Neural progenitor cell (in vitro differentiated cells): Measurements from ENCODE around the gene MBTPS1. TPM values are rescaled to one million over a fixed set of nuclear protein-coding genes. Genes with fewer than 3 reads are reported as not detected.

Experiments used
- DNase-seq: peaks from one replicate; pipeline ENCODE4 v3.0.0-alpha.2; 2016; ENCODE audit warnings: low spot score
- H2AFZ ChIP-seq: fragments of 200-600 bp; sonication (generic); replicated peaks from 2 replicates; pipeline ENCODE4 v1.6.1; 2016; ENCODE audit warnings: antibody characterized with exemption
- H3F3A ChIP-seq: fragments of 200-600 bp; sonication (generic); 2 replicates; pipeline ENCODE4 v1.6.1; 2016; ENCODE audit warnings: antibody characterized with exemption, low read depth
- H3K27ac ChIP-seq: fragments of 200-600 bp; sonication (generic); 2 replicates; pipeline ENCODE4 v1.5.1; 2016; ENCODE audit warnings: mild to moderate bottlenecking
- H3K27me3 ChIP-seq: fragments of 200-600 bp; sonication (generic); 2 replicates; pipeline ENCODE4 v1.6.1; 2016; ENCODE audit warnings: mild to moderate bottlenecking, moderate library complexity
- H3K36me3 ChIP-seq: fragments of 200-600 bp; sonication (generic); 2 replicates; pipeline ENCODE4 v1.5.1; 2016
- H3K4me1 ChIP-seq: fragments of 200-600 bp; sonication (generic); 2 replicates; pipeline ENCODE4 v1.6.1; 2016; ENCODE audit warnings: mixed run types
- H3K4me2 ChIP-seq: fragments of 200-600 bp; sonication (generic); 2 replicates; pipeline ENCODE4 v1.6.1; 2016
- H3K4me3 ChIP-seq: fragments of 200-600 bp; sonication (generic); 2 replicates; pipeline ENCODE4 v1.5.1; 2016
- H3K79me2 ChIP-seq: fragments of 200-600 bp; sonication (generic); 2 replicates; pipeline ENCODE4 v1.6.1; 2016; ENCODE audit warnings: low read depth
- H3K9ac ChIP-seq: fragments of 200-600 bp; sonication (generic); 2 replicates; pipeline ENCODE4 v1.6.1; 2016
- H3K9me3 ChIP-seq: fragments of 200-600 bp; sonication (generic); 2 replicates; pipeline ENCODE4 v1.5.1; 2016; ENCODE audit warnings: low read depth
- H4K20me1 ChIP-seq: fragments of 200-600 bp; sonication (generic); 2 replicates; pipeline ENCODE4 v1.6.1; 2016; ENCODE audit warnings: low read depth
- H3K27ac Mint-ChIP-seq: 3 replicates; pipeline ENCODE4 v1.8.0; 2021; ENCODE audit warnings: mixed read lengths
- H3K27me3 Mint-ChIP-seq: 2 replicates; pipeline ENCODE4 v1.8.0; 2022; ENCODE audit warnings: low read depth, mild to moderate bottlenecking, inconsistent platforms, moderate library complexity, mixed read lengths; ENCODE audit not compliant: insufficient read depth
- H3K36me3 Mint-ChIP-seq: 3 replicates; pipeline ENCODE4 v1.8.0; 2021; ENCODE audit warnings: mixed read lengths
- H3K4me1 Mint-ChIP-seq: 3 replicates; pipeline ENCODE4 v1.8.0; 2021; ENCODE audit warnings: mixed read lengths
- H3K4me3 Mint-ChIP-seq: 3 replicates; pipeline ENCODE4 v1.8.0; 2021; ENCODE audit warnings: mild to moderate bottlenecking, moderate library complexity, mixed read lengths
- H3K9me3 Mint-ChIP-seq: 3 replicates; pipeline ENCODE4 v1.8.0; 2020; ENCODE audit warnings: mixed read lengths
- EZH2 ChIP-seq: fragments of 200-600 bp; sonication (generic); IDR thresholded peaks from 2 replicates; pipeline ENCODE4 v1.6.1; 2017; ENCODE audit warnings: antibody characterized with exemption, mild to moderate bottlenecking, moderate library complexity
- EZH2phosphoT487 ChIP-seq: fragments of 200-600 bp; sonication (generic); IDR thresholded peaks from 2 replicates; pipeline ENCODE4 v1.6.1; 2017; ENCODE audit warnings: antibody characterized with exemption
- total RNA-seq: library from RNA; depleted of rRNA; stranded (reverse); fragments of >200 nt; gene quantifications from 2 replicates; pipeline ENCODE4 v1.2.3, GENCODE V29; 2015; ENCODE audit warnings: low replicate concordance
- TF ChIP-seq, protein P1 (sequence below): fragments of 200-600 bp; sonication (generic); IDR thresholded peaks from 2 replicates; pipeline ENCODE4 v1.5.1; 2017; ENCODE audit warnings: antibody characterized with exemption, mild to moderate bottlenecking

The MBTPS1 gene
- total RNA-seq, 1 donor from 2014 or later = 52.3 TPM

- Histone ChIP-seq H3K4me2 (no peak overlapping the region), H3K36me3 (no peaks in the 10 kb centered on the region), H3K9me3 (no peaks in the 10 kb centered on the region), H2AFZ (no peak overlapping the region), H3F3A (peaks cover 8% of the 10 kb centered on the region), H3K27ac (no peak overlapping the region), H3K4me3 (no peak overlapping the region), H3K4me1 (no peaks in the 10 kb centered on the region), H3K27me3 (no peaks in the 10 kb centered on the region), H3K9ac (no peak overlapping the region), H4K20me1 (no peaks in the 10 kb centered on the region), H3K79me2 (no peaks in the 10 kb centered on the region)
- Mint-ChIP-seq H3K4me3 (peak overlapping the region; percentile 50), H3K36me3 (peaks cover 3% of the 10 kb centered on the region), H3K4me1 (peaks cover 19% of the 10 kb centered on the region), H3K27ac (no peak overlapping the region), H3K9me3 (peaks cover 17% of the 10 kb centered on the region), H3K27me3 (peaks cover 6% of the 10 kb centered on the region)
- no peak for DNase-seq
- TF ChIP-seq EZH2phosphoT487 = no peak
- TF ChIP-seq, protein P1, sequence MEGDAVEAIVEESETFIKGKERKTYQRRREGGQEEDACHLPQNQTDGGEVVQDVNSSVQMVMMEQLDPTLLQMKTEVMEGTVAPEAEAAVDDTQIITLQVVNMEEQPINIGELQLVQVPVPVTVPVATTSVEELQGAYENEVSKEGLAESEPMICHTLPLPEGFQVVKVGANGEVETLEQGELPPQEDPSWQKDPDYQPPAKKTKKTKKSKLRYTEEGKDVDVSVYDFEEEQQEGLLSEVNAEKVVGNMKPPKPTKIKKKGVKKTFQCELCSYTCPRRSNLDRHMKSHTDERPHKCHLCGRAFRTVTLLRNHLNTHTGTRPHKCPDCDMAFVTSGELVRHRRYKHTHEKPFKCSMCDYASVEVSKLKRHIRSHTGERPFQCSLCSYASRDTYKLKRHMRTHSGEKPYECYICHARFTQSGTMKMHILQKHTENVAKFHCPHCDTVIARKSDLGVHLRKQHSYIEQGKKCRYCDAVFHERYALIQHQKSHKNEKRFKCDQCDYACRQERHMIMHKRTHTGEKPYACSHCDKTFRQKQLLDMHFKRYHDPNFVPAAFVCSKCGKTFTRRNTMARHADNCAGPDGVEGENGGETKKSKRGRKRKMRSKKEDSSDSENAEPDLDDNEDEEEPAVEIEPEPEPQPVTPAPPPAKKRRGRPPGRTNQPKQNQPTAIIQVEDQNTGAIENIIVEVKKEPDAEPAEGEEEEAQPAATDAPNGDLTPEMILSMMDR = no peak
- no peak for TF ChIP-seq EZH2
Observed at GRCh38 chr16:84014570-84015327, 102.0 kb downstream of the MBTPS1 start.

DNA sequence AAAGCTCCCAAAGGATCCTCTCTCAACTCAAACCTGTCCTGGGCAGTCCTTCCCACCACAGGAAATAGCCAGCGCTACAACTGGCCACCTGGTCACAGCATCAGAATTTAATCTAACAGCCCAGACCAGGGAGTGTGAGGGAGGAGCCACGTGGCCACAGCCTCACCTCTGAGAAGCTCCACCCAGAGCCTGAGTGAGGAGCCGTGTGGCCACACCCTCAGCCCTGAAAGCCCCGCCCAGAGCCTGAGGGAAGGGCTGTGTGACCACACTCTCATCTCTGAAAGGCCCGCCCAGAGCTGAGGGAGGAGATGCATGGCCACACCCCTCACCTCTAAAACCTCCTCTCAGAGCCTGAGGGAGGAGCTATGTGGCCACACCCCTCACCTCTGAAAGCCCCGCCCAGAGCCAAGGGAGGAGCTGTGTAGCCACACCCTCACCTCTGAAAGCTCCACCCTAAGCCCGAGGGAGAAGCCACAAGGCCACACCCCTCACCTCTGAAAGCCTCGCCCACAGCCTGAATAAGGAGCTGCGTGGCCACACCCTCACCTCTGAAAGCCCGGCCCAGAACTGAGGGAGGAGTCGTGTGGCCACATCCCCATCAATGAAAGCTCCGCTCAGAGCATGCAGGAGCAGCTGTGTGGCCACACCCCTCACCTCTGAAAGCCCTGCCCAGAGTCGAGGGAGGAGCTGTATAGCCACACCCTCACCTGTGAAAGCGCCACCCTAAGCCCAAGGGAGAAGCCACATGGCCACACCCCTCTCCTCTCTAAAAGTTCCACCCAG lies 102.8 kb downstream of the MBTPS1 start:
- Histone ChIP-seq H3F3A (peaks cover 8% of the 10 kb centered on the region), H3K9ac (no peak overlapping the region), H3K9me3 (no peaks in the 10 kb centered on the region), H3K4me3 (no peak overlapping the region), H2AFZ (no peak overlapping the region), H3K4me1 (no peaks in the 10 kb centered on the region), H3K27me3 (no peaks in the 10 kb centered on the region), H3K79me2 (no peaks in the 10 kb centered on the region), H3K4me2 (no peak overlapping the region), H3K36me3 (no peaks in the 10 kb centered on the region), H3K27ac (no peak overlapping the region), H4K20me1 (no peaks in the 10 kb centered on the region)
- no peak for TF ChIP-seq EZH2
- TF ChIP-seq, protein P1 = no peak
- no peak for TF ChIP-seq EZH2phosphoT487
- DNase-seq = peak; percentile 97
- Mint-ChIP-seq H3K27ac (no peak overlapping the region), H3K4me3 (peak overlapping the region; percentile 50), H3K36me3 (peaks cover 3% of the 10 kb centered on the region), H3K9me3 (peaks cover 10% of the 10 kb centered on the region), H3K27me3 (peaks cover 6% of the 10 kb centered on the region), H3K4me1 (peaks cover 20% of the 10 kb centered on the region)

GRCh38 chr16:84009282-84009681 lies 107.5 kb downstream of the MBTPS1 start:
- H3K4me1 ChIP-seq = no peaks in the 10 kb centered on the region
- TF ChIP-seq EZH2phosphoT487 (no peak), EZH2 (no peak)
- TF ChIP-seq, protein P1 = no peak
- no peak overlapping the region for H2AFZ ChIP-seq
- no peaks in the 10 kb centered on the region for H3K9me3 ChIP-seq
- H3K27me3 ChIP-seq = no peaks in the 10 kb centered on the region
- DNase-seq = no peak
- H4K20me1 ChIP-seq = no peaks in the 10 kb centered on the region
- H3K4me3 ChIP-seq = no peak overlapping the region
- Mint-ChIP-seq H3K4me1 (peaks cover 24% of the 10 kb centered on the region), H3K9me3 (peaks cover under 1% of the 10 kb centered on the region), H3K27ac (no peak overlapping the region), H3K36me3 (no peaks in the 10 kb centered on the region), H3K4me3 (no peak overlapping the region), H3K27me3 (no peaks in the 10 kb centered on the region)
- H3K79me2 ChIP-seq = no peaks in the 10 kb centered on the region
- H3K9ac ChIP-seq = no peak overlapping the region
- H3K36me3 ChIP-seq = no peaks in the 10 kb centered on the region
- no peak overlapping the region for H3K27ac ChIP-seq
- no peak overlapping the region for H3K4me2 ChIP-seq
- H3F3A ChIP-seq = no peaks in the 10 kb centered on the region
